ENCODE measurements around the gene SLMAP. TPM values are rescaled to one million over a fixed set of nuclear protein-coding genes. Genes with fewer than 3 reads are reported as not detected.

SLMAP gene
- total RNA-seq, 1 donor from 2014 or later = 108 TPM

DNA sequence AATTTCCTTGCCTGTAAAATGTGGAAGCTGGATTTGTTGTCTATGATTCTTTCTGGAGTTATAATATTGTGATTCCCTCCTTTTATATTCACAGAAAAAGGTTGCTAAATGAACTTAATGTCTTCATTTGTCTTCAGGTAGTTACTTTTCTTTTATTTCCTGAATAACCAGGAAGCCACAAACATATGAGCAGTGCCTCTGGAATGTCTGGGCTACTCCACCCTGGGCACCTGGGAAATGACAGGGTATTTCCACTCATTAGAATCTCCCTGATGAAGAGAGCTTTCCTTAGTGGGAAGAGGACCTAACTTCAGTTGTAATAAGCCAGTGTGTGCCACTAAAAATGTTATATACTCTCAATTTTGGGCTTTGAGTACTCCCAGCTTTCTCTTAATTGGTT, 3.8 kb upstream of the SLMAP start:
- Mint-ChIP-seq H3K27ac (peak overlapping the region; percentile 88), H3K27me3 (ENCODE audit: low read depth) (no peaks in the 10 kb centered on the region), H3K36me3 (no peaks in the 10 kb centered on the region), H3K4me3 (no peak overlapping the region), H3K9me3 (no peaks in the 10 kb centered on the region), H3K4me1 (peaks cover 17% of the 10 kb centered on the region)
- DNase-seq (ENCODE audit: low spot score in 2 of 2, unreplicated experiment in 2 of 2) = no peak
- TF ChIP-seq, protein P1, sequence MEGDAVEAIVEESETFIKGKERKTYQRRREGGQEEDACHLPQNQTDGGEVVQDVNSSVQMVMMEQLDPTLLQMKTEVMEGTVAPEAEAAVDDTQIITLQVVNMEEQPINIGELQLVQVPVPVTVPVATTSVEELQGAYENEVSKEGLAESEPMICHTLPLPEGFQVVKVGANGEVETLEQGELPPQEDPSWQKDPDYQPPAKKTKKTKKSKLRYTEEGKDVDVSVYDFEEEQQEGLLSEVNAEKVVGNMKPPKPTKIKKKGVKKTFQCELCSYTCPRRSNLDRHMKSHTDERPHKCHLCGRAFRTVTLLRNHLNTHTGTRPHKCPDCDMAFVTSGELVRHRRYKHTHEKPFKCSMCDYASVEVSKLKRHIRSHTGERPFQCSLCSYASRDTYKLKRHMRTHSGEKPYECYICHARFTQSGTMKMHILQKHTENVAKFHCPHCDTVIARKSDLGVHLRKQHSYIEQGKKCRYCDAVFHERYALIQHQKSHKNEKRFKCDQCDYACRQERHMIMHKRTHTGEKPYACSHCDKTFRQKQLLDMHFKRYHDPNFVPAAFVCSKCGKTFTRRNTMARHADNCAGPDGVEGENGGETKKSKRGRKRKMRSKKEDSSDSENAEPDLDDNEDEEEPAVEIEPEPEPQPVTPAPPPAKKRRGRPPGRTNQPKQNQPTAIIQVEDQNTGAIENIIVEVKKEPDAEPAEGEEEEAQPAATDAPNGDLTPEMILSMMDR (IDR thresholded peaks at IDR 0.05; ENCODE audit: unreplicated experiment) = no peak

DNA sequence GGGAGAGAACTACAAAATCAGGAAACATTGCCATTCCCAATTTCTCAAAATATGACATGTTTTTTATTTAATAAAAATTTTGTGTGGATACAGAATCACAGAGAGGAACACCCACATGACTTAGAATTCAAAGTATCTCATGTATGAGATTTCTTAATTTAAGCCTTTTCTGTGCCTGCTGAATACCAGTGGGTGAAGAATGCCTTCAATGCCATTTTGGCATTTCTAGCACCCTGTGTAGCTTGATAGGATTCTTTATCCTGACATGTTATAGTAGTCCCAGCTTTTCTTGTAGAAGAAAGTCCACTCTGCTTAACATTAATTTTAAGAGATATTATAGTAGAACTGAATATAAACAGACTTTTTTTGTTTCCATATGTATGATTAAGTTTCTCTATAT, 3.1 kb upstream of the SLMAP start:
- Mint-ChIP-seq H3K27ac (no peak overlapping the region), H3K4me3 (no peak overlapping the region), H3K9me3 (no peaks in the 10 kb centered on the region), H3K4me1 (peaks cover 25% of the 10 kb centered on the region), H3K36me3 (no peaks in the 10 kb centered on the region), H3K27me3 (ENCODE audit: low read depth) (no peaks in the 10 kb centered on the region)
- DNase-seq (ENCODE audit: low spot score in 2 of 2, unreplicated experiment in 2 of 2) = no peak
- TF ChIP-seq, protein P1 (IDR thresholded peaks at IDR 0.05; ENCODE audit: unreplicated experiment) = no peak

DNA sequence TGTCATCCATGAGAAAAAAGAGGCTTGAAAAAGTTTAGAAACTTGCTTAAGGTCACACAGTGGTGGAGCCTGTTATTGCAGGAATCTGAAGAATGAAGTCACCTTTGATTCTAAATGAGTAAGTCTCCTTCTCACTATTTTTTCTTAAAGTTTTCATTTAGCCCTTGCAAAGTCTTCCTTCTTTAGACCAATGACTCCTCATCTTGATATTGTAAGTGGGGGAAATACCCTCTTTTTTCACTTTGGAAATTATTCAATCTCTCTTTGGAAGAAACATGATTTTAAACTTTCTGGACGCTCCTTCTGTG, 787 bp upstream of the SLMAP start:
- TF ChIP-seq, protein P1 (IDR thresholded peaks at IDR 0.05; ENCODE audit: unreplicated experiment) = peak; percentile 41
- DNase-seq (ENCODE audit: low spot score in 2 of 2, unreplicated experiment in 2 of 2) = no peak
- Mint-ChIP-seq H3K4me1 (peaks cover 42% of the 10 kb centered on the region), H3K27ac (peak overlapping the region; percentile 98), H3K27me3 (ENCODE audit: low read depth) (no peaks in the 10 kb centered on the region), H3K4me3 (peak overlapping the region; percentile 96), H3K9me3 (no peaks in the 10 kb centered on the region), H3K36me3 (no peaks in the 10 kb centered on the region)

DNA sequence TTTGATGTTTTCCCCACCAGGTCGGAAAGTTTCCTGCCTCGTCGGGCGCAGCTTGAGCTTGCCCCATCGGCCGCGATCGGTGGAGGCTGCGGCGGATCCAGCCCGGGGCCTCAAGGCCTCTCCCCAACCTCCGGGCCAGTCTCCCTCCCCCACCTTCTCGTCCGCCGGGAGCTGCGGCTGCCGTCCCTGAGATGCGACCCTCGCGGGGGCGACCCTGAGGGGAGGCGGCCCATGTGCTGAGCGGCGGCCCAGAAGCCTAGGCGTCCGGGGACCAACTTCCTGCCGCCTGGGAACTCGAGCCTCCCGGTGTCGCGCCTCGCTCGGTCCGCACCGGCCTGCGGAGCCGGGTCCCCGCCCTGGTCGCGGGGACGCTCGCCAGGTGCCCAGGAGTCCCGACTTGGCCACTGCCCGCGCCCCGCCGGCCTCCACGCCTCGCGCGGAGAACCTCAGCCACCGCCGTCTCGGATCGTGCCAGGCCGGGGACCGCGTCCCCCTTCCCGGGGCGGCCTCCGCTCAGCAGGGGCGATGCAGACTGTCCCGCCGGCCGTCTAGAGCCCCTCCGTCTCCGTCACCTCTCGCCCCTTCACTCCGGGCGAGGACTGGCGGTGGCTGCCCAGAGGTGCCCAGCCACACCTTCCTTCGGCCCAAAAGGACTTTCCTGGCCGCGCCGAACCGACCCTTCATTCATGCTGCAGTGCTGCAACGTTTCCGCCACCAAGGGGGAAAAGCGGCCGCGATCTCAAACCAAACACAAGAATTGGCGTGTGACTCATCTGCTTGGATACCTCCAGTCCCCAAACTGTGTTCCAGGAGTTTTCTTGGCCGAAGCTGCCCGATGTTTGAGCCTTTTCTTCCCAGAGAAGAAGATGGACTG, 656 bp downstream of the SLMAP start:
- Mint-ChIP-seq H3K9me3 (no peaks in the 10 kb centered on the region), H3K4me1 (peaks cover 44% of the 10 kb centered on the region), H3K27me3 (ENCODE audit: low read depth) (no peaks in the 10 kb centered on the region), H3K36me3 (peaks cover 2% of the 10 kb centered on the region), H3K27ac (peak overlapping the region; percentile 98), H3K4me3 (peak overlapping the region; percentile 97)
- TF ChIP-seq, protein P1 (IDR thresholded peaks at IDR 0.05; ENCODE audit: unreplicated experiment) = no peak
- DNase-seq (ENCODE audit: low spot score in 2 of 2, unreplicated experiment in 2 of 2) = peak; percentile 27 to 57

DNA sequence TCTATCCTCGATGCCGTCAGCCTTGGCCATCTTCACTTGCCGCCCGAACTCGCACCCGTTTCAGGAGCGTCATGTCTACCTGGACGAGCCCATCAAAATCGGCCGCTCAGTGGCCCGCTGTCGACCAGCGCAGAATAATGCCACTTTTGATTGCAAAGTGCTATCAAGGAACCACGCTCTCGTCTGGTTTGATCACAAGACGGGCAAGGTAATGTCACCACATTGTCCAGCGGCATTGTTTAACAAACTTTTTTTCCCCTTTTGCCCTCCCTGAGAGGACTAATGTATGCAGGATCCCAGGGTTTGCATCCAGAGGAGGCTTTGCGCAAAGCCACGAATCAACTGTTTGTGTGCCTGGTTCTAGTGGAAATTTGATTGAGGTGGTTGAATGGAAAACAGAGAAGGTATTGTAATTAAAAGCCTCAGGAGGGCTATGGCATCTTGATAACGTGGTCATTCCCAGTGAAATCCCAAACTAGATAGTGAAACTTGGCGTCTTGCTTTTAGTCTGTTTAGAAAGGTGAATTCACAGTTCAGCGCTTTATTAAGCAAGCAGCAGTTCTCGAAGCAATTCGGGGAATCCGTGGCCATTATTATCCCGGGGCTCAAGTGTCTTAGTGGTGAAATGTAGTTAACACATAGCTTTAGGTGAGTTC, 1.7 kb downstream of the SLMAP start:
- DNase-seq (ENCODE audit: low spot score in 2 of 2, unreplicated experiment in 2 of 2) = no peak
- Mint-ChIP-seq H3K4me3 (peak overlapping the region; percentile 97), H3K9me3 (no peaks in the 10 kb centered on the region), H3K27me3 (ENCODE audit: low read depth) (no peaks in the 10 kb centered on the region), H3K27ac (peak overlapping the region; percentile 94), H3K4me1 (peaks cover 41% of the 10 kb centered on the region), H3K36me3 (peaks cover 4% of the 10 kb centered on the region)
- TF ChIP-seq, protein P1 (IDR thresholded peaks at IDR 0.05; ENCODE audit: unreplicated experiment) = no peak

Measured in mesothelial cell of epicardium (in vitro differentiated cells).